Gastroesophageal sphincter (tissue), 4 donors: ENCODE measurements around the gene USP49. TPM values are rescaled to one million over a fixed set of nuclear protein-coding genes. Genes with fewer than 3 reads are reported as not detected.

Source experiments
- ATAC-seq: fragments of 150-250 bp; one replicate; pipeline ENCODE4 v1.9.1; 2016; ENCODE audit warnings: mild to moderate bottlenecking, moderate library complexity
- H3K27ac ChIP-seq, 4 donors: fragments of 200-600 bp; sonication (generic) in 3 of 4; 1 replicate in 3 of 4; 2 replicates in 1 of 4; pipeline ENCODE4 v1.5.1; 2016 to 2019
- H3K27me3 ChIP-seq: fragments of 200-600 bp; sonication (generic); one replicate; pipeline ENCODE4 v1.5.1; 2019
- H3K36me3 ChIP-seq, 2 donors: fragments of 200-600 bp; sonication (generic); one replicate each; pipeline ENCODE4 v1.5.1; 2019; ENCODE audit warnings: control low read depth in 1 of 2
- H3K4me1 ChIP-seq, 3 donors: fragments of 200-600 bp; sonication (generic); 1 replicate in 2 of 3; 2 replicates in 1 of 3; pipeline ENCODE4 v1.5.1; 2016 to 2019; ENCODE audit warnings: control low read depth in 2 of 3
- H3K4me3 ChIP-seq, 2 donors: fragments of 200-600 bp; sonication (generic); one replicate each; pipeline ENCODE4 v1.5.1; 2019; ENCODE audit warnings: mild to moderate bottlenecking in 1 of 2, moderate library complexity in 1 of 2
- H3K9me3 ChIP-seq, 3 donors: fragments of 200-600 bp; sonication (generic); one replicate each; pipeline ENCODE4 v1.5.1; 2017 to 2019; ENCODE audit warnings: control low read depth in 2 of 3
- CTCF ChIP-seq, 4 experiments: fragments of 200-600 bp in 2 of 4; fragments of 450-650 bp in 2 of 4; sonication (generic) in 1 of 4; IDR thresholded peaks; one replicate each; pipeline ENCODE4 v1.5.1; 2017 to 2019; ENCODE audit warnings: antibody characterized with exemption in 4 of 4, mild to moderate bottlenecking in 2 of 4, moderate library complexity in 2 of 4
- EP300 ChIP-seq: sonication (generic); formaldehyde crosslinking; IDR thresholded peaks from one replicate; pipeline ENCODE4 v1.6.1; 2017; ENCODE audit warnings: antibody characterized with exemption, mild to moderate bottlenecking
- POLR2A ChIP-seq, 2 donors: fragments of 450-650 bp; IDR thresholded peaks; one replicate each; pipeline ENCODE4 v1.6.1; 2017; ENCODE audit warnings: antibody characterized with exemption in 2 of 2, mild to moderate bottlenecking in 2 of 2, moderate library complexity in 1 of 2
- POLR2AphosphoS5 ChIP-seq: sonication (generic); formaldehyde crosslinking; IDR thresholded peaks from one replicate; pipeline ENCODE4 v1.6.1; 2017; ENCODE audit warnings: antibody characterized with exemption
- WGBS, 2 donors: methylation state at CpG; one replicate each; pipeline ENCODE4 v1.1.5; 2018; ENCODE audit warnings: low coverage in 1 of 2; 5-methylcytosine and 5-hydroxymethylcytosine counted together
- total RNA-seq, 4 donors: library from RNA; depleted of rRNA; stranded (reverse); fragments of >200 nt; gene quantifications; one replicate each; pipeline ENCODE4 v1.1.0, GENCODE V29; 2016

The USP49 gene
- total RNA-seq, 4 donors from 2014 or later: 0.69 to 5.4 (median 2.0) TPM

- no peaks in the 10 kb centered on the region for H3K27me3 ChIP-seq
- TF ChIP-seq EP300 (no peak), CTCF (IDR thresholded peaks at IDR 0.05) (no peak), POLR2A (IDR thresholded peaks at IDR 0.05) (no peak), POLR2AphosphoS5 (no peak)
- H3K9me3 ChIP-seq: no peaks in the 10 kb centered on the region
- WGBS, 2 donors: 42 to 80% methylated on average over 1 to 2 of the region's 4 CpGs
- H3K4me3 ChIP-seq: no peak overlapping the region
- ATAC-seq: no peak
- H3K4me1 ChIP-seq: peaks cover 2 to 66% (median 34%) of the 10 kb centered on the region in 3 donors
- H3K36me3 ChIP-seq: peaks cover 0 to 40% of the 10 kb centered on the region in 2 donors
- peak overlapping the region in 3 of 4 donors; percentile 90 to 93 (median 92) for H3K27ac ChIP-seq
Measured at GRCh38 chr6:41937861-41938574, 42.8 kb upstream of the USP49 start.

GRCh38 chr6:41937472-41937860 lies 42.3 kb upstream of the USP49 start:
- TF ChIP-seq POLR2A (IDR thresholded peaks at IDR 0.05) (no peak), CTCF (IDR thresholded peaks at IDR 0.05) (no peak), EP300 (no peak), POLR2AphosphoS5 (no peak)
- no peak for ATAC-seq
- H3K27ac ChIP-seq: peak overlapping the region in 3 of 4 donors; percentile 90 to 93 (median 92)
- no peaks in the 10 kb centered on the region for H3K27me3 ChIP-seq
- H3K36me3 ChIP-seq: peaks cover 0 to 46% of the 10 kb centered on the region in 2 donors
- WGBS, 2 donors: 77% methylated on average over 2 of the region's 2 CpGs; no CpG with 5 or more reads in 1 of the 2 donors
- H3K4me1 ChIP-seq: peaks cover 2 to 64% (median 33%) of the 10 kb centered on the region in 3 donors
- H3K4me3 ChIP-seq: no peak overlapping the region
- no peaks in the 10 kb centered on the region for H3K9me3 ChIP-seq

- Histone ChIP-seq H3K9me3 (no peaks in the 10 kb centered on the region), H3K36me3 (peaks cover 0 to 58% of the 10 kb centered on the region in 2 donors), H3K27ac (peak overlapping the region in 3 of 4 donors; percentile 21 to 49 (median 40)), H3K4me3 (no peak overlapping the region), H3K4me1 (peaks cover 2 to 56% (median 29%) of the 10 kb centered on the region in 3 donors), H3K27me3 (no peaks in the 10 kb centered on the region)
- ATAC-seq: peak; percentile 61
- TF ChIP-seq POLR2A (IDR thresholded peaks at IDR 0.05) (no peak), CTCF (IDR thresholded peaks at IDR 0.05) (peak in 3 of 4 experiments; percentile 74 to 84 (median 79)), POLR2AphosphoS5 (no peak), EP300 (no peak)
- 13 to 43% methylated on average over 2 to 6 of the region's 10 CpGs for WGBS, 2 donors
Measured at GRCh38 chr6:41936073-41936837, 41.1 kb upstream of the USP49 start.

- peaks cover 0 to 64% of the 10 kb centered on the region in 2 donors for H3K36me3 ChIP-seq
- 80% methylated on average over 2 of the region's 8 CpGs; no CpG with 5 or more reads in 1 of the 2 donors for WGBS, 2 donors
- H3K27me3 ChIP-seq: no peaks in the 10 kb centered on the region
- no peaks in the 10 kb centered on the region for H3K9me3 ChIP-seq
- H3K4me1 ChIP-seq: peaks cover 2 to 50% (median 29%) of the 10 kb centered on the region in 3 donors
- ATAC-seq: no peak
- TF ChIP-seq EP300 (no peak), POLR2A (IDR thresholded peaks at IDR 0.05) (no peak), POLR2AphosphoS5 (no peak), CTCF (IDR thresholded peaks at IDR 0.05) (no peak)
- peak overlapping the region in 3 of 4 donors; percentile 21 to 49 (median 22) for H3K27ac ChIP-seq
- no peak overlapping the region for H3K4me3 ChIP-seq
Measured at GRCh38 chr6:41935685-41936072, 40.5 kb upstream of the USP49 start.
